ENCODE data around the gene TMOD1.

TMOD1 gene

DNA sequence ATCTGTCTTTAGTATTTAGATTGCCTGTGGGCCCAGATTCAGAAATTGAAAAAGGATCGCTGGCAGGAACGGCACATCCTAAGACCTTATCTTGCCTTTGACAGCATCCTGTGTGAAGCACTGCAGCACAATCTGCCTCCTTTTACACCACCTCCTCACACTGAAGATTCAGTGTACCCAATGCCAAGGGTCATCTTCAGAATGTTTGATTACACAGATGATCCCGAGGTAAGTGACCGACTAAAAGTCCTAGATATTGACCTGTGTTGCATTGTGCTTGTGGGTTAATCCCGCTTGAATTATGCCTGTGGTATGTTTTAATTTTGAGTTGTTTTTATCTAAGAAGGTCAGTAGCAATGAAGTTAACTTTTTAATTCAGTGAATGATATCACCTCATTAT lies 146.5 kb downstream of the TMOD1 start:
- DNase-seq: no peak
